GM10248 (cell line): Measurements from ENCODE around the gene DPH3.

Source experiments
- CTCF ChIA-PET: fragments of 300-600 bp; sonication (Branson Sonifier 250); formaldehyde crosslinking; extraction: SDS; loops from one replicate; lab custom pipeline; 2021; ENCODE audit warnings: antibody characterized with exemption; lab: Yijun Ruan, JAX
- POLR2A ChIA-PET: fragments of 350-650 bp; sonication (Branson Sonifier 250); formaldehyde crosslinking; extraction: SDS; loops from one replicate; lab custom pipeline; 2020; ENCODE audit warnings: antibody characterized with exemption; lab: Yijun Ruan, JAX
- DNase-seq: peaks from one replicate; pipeline ENCODE4 v3.0.0; 2012; ENCODE audit errors: extremely low spot score
- TF ChIP-seq, protein P1 (sequence below): IDR thresholded peaks from 2 replicates; pipeline ENCODE4 v1.5.1; 2012; ENCODE audit warnings: mild to moderate bottlenecking, low read depth; ENCODE audit errors: extremely low read depth, missing control alignments, control extremely low read depth

DPH3 gene

DNA sequence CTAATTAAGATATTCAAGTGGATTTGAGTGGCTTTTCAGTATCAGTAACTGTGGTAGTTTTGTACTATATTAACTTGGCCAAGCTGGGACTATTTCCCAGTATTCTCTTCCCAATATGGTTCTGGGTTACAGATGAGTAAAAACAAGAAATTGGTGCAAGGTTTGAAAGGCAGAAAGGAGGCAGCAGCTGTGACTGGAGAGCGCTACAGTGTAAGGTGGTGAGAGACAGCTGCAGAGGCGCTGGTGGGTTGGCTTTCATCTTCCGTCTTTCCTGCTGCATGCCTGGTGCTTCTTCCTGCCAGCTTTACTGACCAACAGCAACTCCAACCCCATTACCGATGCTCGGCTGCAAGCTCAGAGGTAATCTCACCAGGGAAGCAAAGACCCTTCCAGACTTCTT lies 9.8 kb downstream of the DPH3 start:
- TF ChIP-seq, protein P1, sequence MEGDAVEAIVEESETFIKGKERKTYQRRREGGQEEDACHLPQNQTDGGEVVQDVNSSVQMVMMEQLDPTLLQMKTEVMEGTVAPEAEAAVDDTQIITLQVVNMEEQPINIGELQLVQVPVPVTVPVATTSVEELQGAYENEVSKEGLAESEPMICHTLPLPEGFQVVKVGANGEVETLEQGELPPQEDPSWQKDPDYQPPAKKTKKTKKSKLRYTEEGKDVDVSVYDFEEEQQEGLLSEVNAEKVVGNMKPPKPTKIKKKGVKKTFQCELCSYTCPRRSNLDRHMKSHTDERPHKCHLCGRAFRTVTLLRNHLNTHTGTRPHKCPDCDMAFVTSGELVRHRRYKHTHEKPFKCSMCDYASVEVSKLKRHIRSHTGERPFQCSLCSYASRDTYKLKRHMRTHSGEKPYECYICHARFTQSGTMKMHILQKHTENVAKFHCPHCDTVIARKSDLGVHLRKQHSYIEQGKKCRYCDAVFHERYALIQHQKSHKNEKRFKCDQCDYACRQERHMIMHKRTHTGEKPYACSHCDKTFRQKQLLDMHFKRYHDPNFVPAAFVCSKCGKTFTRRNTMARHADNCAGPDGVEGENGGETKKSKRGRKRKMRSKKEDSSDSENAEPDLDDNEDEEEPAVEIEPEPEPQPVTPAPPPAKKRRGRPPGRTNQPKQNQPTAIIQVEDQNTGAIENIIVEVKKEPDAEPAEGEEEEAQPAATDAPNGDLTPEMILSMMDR: no peak
- POLR2A ChIA-PET: no interaction called here
- CTCF ChIA-PET: interaction anchor here (1.2 to 2.8 kb wide), 4 partner anchors 9 to 26 kb away, joined by 3 to 11 read pairs (median 5); partner anchors contain the start of genes DPH3 and OXNAD1
- DNase-seq: no peak

DNA sequence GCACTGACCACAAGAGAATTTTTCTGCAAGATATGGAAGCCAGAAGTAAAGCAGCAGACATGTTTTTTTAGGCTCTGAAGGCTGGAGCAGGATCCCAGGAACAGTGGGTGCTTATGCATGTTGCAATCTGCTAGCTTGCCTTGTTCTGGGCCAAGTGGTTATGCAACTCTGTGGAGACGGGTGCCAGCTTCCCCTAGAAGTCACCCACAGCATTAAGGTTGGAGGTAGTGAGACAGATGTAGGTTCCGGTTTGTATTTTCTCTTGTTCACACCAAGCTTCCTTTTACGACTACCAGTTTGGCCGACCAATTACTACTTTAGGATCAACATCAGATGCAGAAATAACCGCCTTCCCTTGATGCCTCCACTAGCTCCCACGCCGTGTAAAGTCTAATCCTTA lies 11.1 kb downstream of the DPH3 start:
- ChIA-PET POLR2A (no interaction called here), CTCF (interaction anchor here (0.6 to 2.8 kb wide), 5 partner anchors 11 to 348 kb away, joined by 3 to 11 read pairs (median 3); partner anchors contain the start of genes DPH3 and OXNAD1)
- no peak for DNase-seq
- TF ChIP-seq, protein P1: no peak

DNA sequence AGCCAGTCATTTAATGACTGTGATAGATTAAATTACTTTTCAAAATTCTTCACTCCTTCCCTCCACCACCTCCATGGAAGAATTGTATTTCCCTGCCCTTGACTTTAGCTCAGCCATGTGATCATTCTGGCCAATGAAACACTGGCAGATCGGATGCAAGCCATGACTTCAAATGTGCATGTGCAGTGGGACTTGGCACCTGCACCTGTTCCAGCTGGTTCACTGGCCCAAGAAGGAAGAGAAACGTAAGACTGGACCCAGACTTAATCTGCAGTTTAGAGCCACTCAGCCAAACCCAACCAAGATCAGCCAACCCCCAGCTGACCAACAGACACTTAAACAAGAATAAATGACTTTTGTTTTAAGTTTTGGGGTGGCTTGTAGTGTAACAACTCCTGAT lies 11.8 kb downstream of the DPH3 start:
- ChIA-PET CTCF (interaction anchor here (0.9 to 3.2 kb wide), 6 partner anchors 9 to 349 kb away, joined by 3 to 12 read pairs (median 3); partner anchors contain the start of genes DPH3 and OXNAD1), POLR2A (no interaction called here)
- DNase-seq: no peak
- TF ChIP-seq, protein P1: no peak

DNA sequence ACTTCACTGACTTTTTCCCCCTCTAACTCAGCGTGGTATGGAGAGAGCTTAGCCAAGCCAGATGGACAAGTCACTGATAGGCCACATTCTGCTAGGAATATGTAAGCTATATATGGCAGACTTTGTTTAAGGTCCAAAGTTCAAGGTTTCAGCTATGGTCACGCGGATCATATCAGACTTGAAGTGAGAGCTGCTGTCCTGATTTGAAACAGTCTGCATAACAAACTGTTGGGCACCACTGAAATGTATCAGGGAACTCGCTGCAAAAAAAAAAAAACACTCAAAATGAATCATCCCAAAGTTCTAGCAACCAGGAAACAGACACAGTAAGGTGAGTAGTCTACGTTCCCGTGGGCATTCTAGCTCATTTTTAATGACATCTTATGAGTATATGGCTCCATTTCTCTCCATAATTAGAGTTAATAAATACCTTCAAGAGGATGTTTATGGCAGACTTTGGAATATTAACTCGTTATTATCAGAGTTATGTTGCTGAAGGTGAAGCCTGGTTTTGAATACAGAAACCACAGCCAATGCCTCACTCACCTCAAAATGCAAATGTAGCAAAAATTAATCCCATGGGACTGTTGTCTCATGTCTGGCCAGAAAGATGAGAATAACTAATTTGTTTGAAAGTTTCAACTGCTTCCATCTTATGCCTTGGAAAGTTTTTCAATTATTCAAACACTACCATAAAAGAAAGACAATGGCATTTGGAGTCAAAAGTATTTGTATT lies 12.3 kb downstream of the DPH3 start:
- no peak for DNase-seq
- CTCF ChIA-PET: interaction anchor here (0.9 to 3.2 kb wide), 7 partner anchors 9 to 349 kb away, joined by 3 to 12 read pairs (median 3); partner anchors contain the start of genes DPH3 and OXNAD1
- TF ChIP-seq, protein P1: no peak
- POLR2A ChIA-PET: interaction anchor here (0.6 kb wide), 2 partner anchors 265 to 268 kb away, joined by 5 to 6 read pairs; no protein-coding TSS in a partner anchor

DNA sequence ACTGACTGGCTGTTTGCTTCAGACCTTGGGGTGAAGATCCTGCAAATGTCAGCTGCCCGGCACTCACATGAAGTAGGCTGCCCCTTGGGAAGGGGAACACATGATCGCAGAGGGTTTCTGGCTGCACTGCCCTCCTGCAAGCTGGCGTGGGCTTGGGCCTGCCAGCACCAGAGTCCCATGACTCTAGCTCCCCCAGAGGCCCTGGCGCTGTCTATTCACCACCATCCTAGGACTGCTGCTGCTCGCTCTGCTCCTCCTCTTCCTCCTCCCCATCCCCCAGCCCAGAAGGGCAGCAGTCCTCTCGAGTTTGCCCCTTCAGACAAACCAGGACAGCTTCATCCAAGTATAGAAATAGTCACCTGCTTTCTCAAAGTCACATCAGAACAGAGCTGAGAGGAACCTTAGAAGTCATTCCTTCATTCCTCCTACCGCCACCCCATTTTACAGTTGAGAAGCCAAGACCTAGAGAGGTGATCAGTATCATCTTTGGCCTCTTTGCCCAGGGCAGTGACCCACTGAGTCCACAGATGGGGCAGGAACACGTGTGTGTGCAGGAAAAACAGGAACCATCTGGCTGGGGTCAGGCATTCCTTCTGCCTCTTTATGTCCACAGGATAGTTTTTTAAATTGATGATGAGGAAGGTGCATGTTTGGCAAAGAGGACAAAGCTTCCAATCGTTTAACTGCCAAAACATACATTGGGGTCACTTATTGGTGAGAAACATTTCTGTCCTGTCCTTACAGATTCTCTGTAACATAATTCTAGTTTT lies 13.2 kb downstream of the DPH3 start:
- ChIA-PET CTCF (interaction anchor here (0.9 to 3.2 kb wide), 8 partner anchors 8 to 621 kb away, joined by 3 to 12 read pairs (median 3); partner anchors contain the start of genes DPH3 and OXNAD1), POLR2A (interaction anchor here (0.6 kb wide), 2 partner anchors 266 to 269 kb away, joined by 5 to 6 read pairs; no protein-coding TSS in a partner anchor)
- TF ChIP-seq, protein P1: no peak
- DNase-seq: no peak

DNA sequence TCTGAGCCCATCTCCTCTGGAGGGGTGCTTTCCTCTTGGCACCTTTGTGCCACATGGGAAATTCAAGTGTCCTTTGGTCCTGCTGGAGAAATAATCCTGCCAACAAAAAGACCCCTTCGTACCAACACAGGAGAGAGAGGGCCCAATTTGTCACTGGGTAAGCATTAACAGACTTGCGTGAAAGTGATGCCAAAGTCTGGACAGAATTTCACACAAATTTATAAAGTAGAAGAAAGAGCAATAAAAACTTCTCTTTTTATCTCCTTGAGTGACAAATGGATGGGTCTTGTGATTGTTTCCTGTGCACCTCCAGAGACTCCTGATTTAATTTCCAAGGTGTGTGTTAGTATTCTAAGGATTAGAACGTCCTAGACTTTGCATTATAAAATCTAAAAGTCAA lies 14.9 kb downstream of the DPH3 start:
- TF ChIP-seq, protein P1: no peak
- CTCF ChIA-PET: interaction anchor here (3.2 kb wide), 1 partner anchor 200 kb away, joined by 12 read pairs; no protein-coding TSS in a partner anchor
- POLR2A ChIA-PET: no interaction called here
- DNase-seq: no peak
